SK-N-SH (cell line): ENCODE measurements around the gene TXNDC2. TPM values are rescaled to one million over a fixed set of nuclear protein-coding genes. Genes with fewer than 3 reads are reported as not detected.

ENCODE experiments used
- CTCF ChIA-PET: fragments of 300-600, 350-600 bp; formaldehyde crosslinking; extraction: SDS; loops from one replicate; lab custom pipeline; 2021; lab: Yijun Ruan, JAX
- POLR2A ChIA-PET: fragments of 350-600 bp; sonication (Branson Sonifier 250); formaldehyde crosslinking; extraction: SDS; loops from one replicate; lab custom pipeline; 2020; ENCODE audit warnings: antibody characterized with exemption, inconsistent platforms; lab: Yijun Ruan, JAX
- DNase-seq: peaks from one replicate; pipeline ENCODE4 v3.0.0; 2012
- H2AFZ ChIP-seq: fragments of 200-600 bp; sonication (generic); 2 replicates; pipeline ENCODE4 v1.8.1; 2016; ENCODE audit warnings: antibody characterized with exemption, mild to moderate bottlenecking, low read depth
- H3F3A ChIP-seq: fragments of 200-600 bp; sonication (generic); replicated peaks from 2 replicates; pipeline ENCODE3; 2016; ENCODE audit warnings: antibody characterized with exemption, mild to moderate bottlenecking; ENCODE audit not compliant: insufficient read depth
- H3K27ac ChIP-seq, 2 experiments: fragments of 200-500 bp in 1 of 2; fragments of 200-600 bp in 1 of 2; sonication (Bioruptor generic) in 1 of 2; sonication (generic), shearing (Covaris generic) in 1 of 2; 2 replicates each; pipeline versions ENCODE4 v1.5.1 to v1.6.1; 2014 to 2016; ENCODE audit warnings: low read depth in 2 of 2, inconsistent platforms in 1 of 2, low read length in 1 of 2, mild to moderate bottlenecking in 1 of 2, mixed read lengths in 1 of 2
- H3K27me3 ChIP-seq: fragments of 200-600 bp; sonication (generic), shearing (Covaris generic); 2 replicates; pipeline ENCODE4 v1.6.1; 2016; ENCODE audit warnings: mixed run types; ENCODE audit not compliant: insufficient read depth
- H3K36me3 ChIP-seq, 2 experiments: fragments of 200-500 bp in 1 of 2; fragments of 200-600 bp in 1 of 2; sonication (Bioruptor generic) in 1 of 2; sonication (generic) in 1 of 2; replicated peaks in 1 of 2; 2 replicates each; pipeline versions ENCODE3 to v1.5.1; 2014 to 2016; ENCODE audit warnings: low read length in 1 of 2, mild to moderate bottlenecking in 1 of 2; ENCODE audit not compliant: insufficient read depth in 2 of 2, control insufficient read depth in 1 of 2
- H3K4me1 ChIP-seq, 2 experiments: fragments of 200-500 bp in 1 of 2; fragments of 200-600 bp in 1 of 2; sonication (Bioruptor generic) in 1 of 2; sonication (generic), shearing (Covaris generic) in 1 of 2; 2 replicates each; pipeline versions ENCODE4 v1.5.1 to v1.6.1; 2014 to 2016; ENCODE audit warnings: low read depth in 1 of 2, low read length in 1 of 2, mixed run types in 1 of 2; ENCODE audit not compliant: insufficient read depth in 2 of 2, control insufficient read depth in 1 of 2
- H3K4me2 ChIP-seq: fragments of 200-600 bp; sonication (generic), shearing (Covaris generic); 2 replicates; pipeline ENCODE4 v1.6.1; 2017; ENCODE audit warnings: mixed run types
- H3K4me3 ChIP-seq, 2 experiments: fragments of 200-500 bp in 1 of 2; fragments of 200-600 bp in 1 of 2; sonication (Bioruptor generic) in 1 of 2; sonication (generic), shearing (Covaris generic) in 1 of 2; 2 replicates each; pipeline versions ENCODE4 v1.5.1 to v1.8.1; 2014 to 2016; ENCODE audit warnings: low read depth in 2 of 2, inconsistent platforms in 1 of 2, low read length in 1 of 2, mild to moderate bottlenecking in 1 of 2, mixed read lengths in 1 of 2, moderate library complexity in 1 of 2
- H3K79me2 ChIP-seq: fragments of 200-600 bp; sonication (generic); 2 replicates; pipeline ENCODE4 v1.8.1; 2017; ENCODE audit warnings: mild to moderate bottlenecking; ENCODE audit not compliant: insufficient read depth
- H3K9ac ChIP-seq: fragments of 200-600 bp; sonication (generic); 2 replicates; pipeline ENCODE4 v1.6.1; 2017; ENCODE audit warnings: mixed run types
- H3K9me2 ChIP-seq: fragments of 200-600 bp; sonication (generic); 2 replicates; pipeline ENCODE4 v1.6.1; 2017; ENCODE audit warnings: mixed run types
- H3K9me3 ChIP-seq: fragments of 200-600 bp; sonication (generic); 2 replicates; pipeline ENCODE4 v1.6.1; 2017; ENCODE audit warnings: mixed run types, mild to moderate bottlenecking, moderate library complexity
- H4K20me1 ChIP-seq: fragments of 200-600 bp; sonication (generic); 2 replicates; pipeline ENCODE4 v1.6.1; 2017; ENCODE audit warnings: mild to moderate bottlenecking, mixed run types; ENCODE audit not compliant: insufficient read depth
- CHD2 ChIP-seq: fragments of 150-350 bp; IDR thresholded peaks from 2 replicates; pipeline ENCODE4 v1.6.1; 2018; ENCODE audit warnings: low read length; ENCODE audit not compliant: partially characterized antibody
- EZH2phosphoT487 ChIP-seq: fragments of 200-600 bp; sonication (generic); IDR thresholded peaks from 2 replicates; pipeline ENCODE4 v1.6.1; 2017; ENCODE audit warnings: low read depth, mixed run types, mild to moderate bottlenecking, antibody characterized with exemption, moderate library complexity, borderline replicate concordance
- FOSL2 ChIP-seq: IDR thresholded peaks from 2 replicates; pipeline ENCODE4 v1.4.0; 2012; ENCODE audit warnings: low read depth, mild to moderate bottlenecking, moderate library complexity, borderline replicate concordance
- GATA2 ChIP-seq: sonication (generic); formaldehyde crosslinking; IDR thresholded peaks from 2 replicates; pipeline ENCODE4 v1.5.0; 2020; ENCODE audit warnings: mild to moderate bottlenecking, missing genetic modification reagents
- JUND ChIP-seq: IDR thresholded peaks from 2 replicates; pipeline ENCODE4 v1.4.0; 2012
- NFIC ChIP-seq: IDR thresholded peaks from 2 replicates; pipeline ENCODE4 v1.4.0; 2012; ENCODE audit warnings: borderline replicate concordance
- RAD21 ChIP-seq: IDR thresholded peaks from 2 replicates; pipeline ENCODE4 v1.6.1; 2012; ENCODE audit warnings: mild to moderate bottlenecking, low read length
- RCOR1 ChIP-seq: fragments of 150-350 bp; IDR thresholded peaks from 2 replicates; pipeline ENCODE4 v1.6.1; 2017; ENCODE audit warnings: antibody characterized with exemption, low read length
- RFX5 ChIP-seq: IDR thresholded peaks from 2 replicates; pipeline ENCODE4 v1.6.1; 2012; ENCODE audit warnings: mild to moderate bottlenecking, improper control_type of control experiment, low read length
- RXRA ChIP-seq: IDR thresholded peaks from 2 replicates; pipeline ENCODE4 v1.4.0; 2012; ENCODE audit warnings: low read depth, mild to moderate bottlenecking, borderline replicate concordance
- TAF1 ChIP-seq: IDR thresholded peaks from 2 replicates; pipeline ENCODE4 v1.6.1; 2012; ENCODE audit warnings: low read depth, mild to moderate bottlenecking, low read length, moderate library complexity, borderline replicate concordance
- TCF12 ChIP-seq: IDR thresholded peaks from 2 replicates; pipeline ENCODE4 v1.4.0; 2012
- TEAD4 ChIP-seq: IDR thresholded peaks from 2 replicates; pipeline ENCODE4 v1.4.0; 2012; ENCODE audit warnings: mild to moderate bottlenecking, borderline replicate concordance; ENCODE audit not compliant: insufficient read depth
- YY1 ChIP-seq: IDR thresholded peaks from 2 replicates; pipeline ENCODE4 v1.4.0; 2012; ENCODE audit warnings: low read depth, mild to moderate bottlenecking
- WGBS: methylation state at CpG from one replicate; pipeline ENCODE4 v1.1.6; 2017; ENCODE audit warnings: low lambda C conversion rate; 5-methylcytosine and 5-hydroxymethylcytosine counted together
- polyA plus RNA-seq, 3 experiments: library from polyadenylated mRNA; depleted of rRNA; stranded (reverse); fragments of >200 nt; gene quantifications; 2 replicates each; pipeline ENCODE4 v1.2.3, GENCODE V29; 2012
- TF ChIP-seq, protein P1 (sequence below): IDR thresholded peaks from 2 replicates; pipeline ENCODE4; 2012
- TF ChIP-seq, protein P2 (sequence below): IDR thresholded peaks from 2 replicates; pipeline ENCODE4 v1.6.1; 2012; ENCODE audit warnings: mild to moderate bottlenecking, low read depth, low read length, moderate library complexity
- TF ChIP-seq, protein P3 (sequence below): fragments of 200-600 bp; sonication (generic); IDR thresholded peaks from 2 replicates; pipeline ENCODE4 v1.6.1; 2017; ENCODE audit warnings: antibody characterized with exemption, mild to moderate bottlenecking, moderate library complexity
- TF ChIP-seq, protein P4 (sequence below): IDR thresholded peaks from 2 replicates; pipeline ENCODE4 v1.4.0; 2012; ENCODE audit warnings: low read depth
- TF ChIP-seq, protein P5 (sequence below): fragments of 150-350 bp; IDR thresholded peaks from 2 replicates; pipeline ENCODE4 v1.6.1; 2017; ENCODE audit warnings: antibody characterized with exemption, low read length, low read depth, borderline replicate concordance

Gene TXNDC2
- polyA plus RNA-seq, 1 of the 3 experiments (the other 2 are of a cell fraction): 0.07 TPM

DNA sequence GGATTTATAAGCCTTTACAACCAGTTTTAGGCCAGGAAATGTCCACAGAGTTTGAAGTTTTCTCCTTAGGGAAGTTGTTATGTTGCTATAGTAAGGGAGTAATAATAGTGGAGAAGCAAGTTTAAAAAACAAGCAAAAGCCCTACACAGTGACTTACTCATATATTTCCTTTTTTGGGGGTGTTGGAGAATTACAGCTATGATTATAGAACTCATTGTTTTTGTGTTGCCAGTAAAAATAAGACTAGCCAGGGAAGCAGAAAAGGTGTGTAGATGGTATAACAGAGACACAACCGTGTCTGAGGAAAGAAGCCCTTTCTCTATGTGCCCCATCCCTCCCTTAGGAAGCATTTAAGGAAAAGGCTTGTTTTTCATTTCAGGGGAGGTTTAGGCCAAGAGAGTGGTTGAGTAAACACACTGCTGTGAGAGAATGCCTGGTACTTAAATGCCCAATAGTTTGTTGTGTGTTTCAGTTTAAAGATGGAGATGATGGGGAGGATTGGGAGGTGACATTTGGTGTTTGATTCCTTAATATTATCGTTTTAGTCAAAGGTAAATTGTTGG is 30.4 kb downstream of the TXNDC2 start:
- TF ChIP-seq EZH2phosphoT487 (no peak), TCF12 (no peak), YY1 (no peak), JUND (no peak), TAF1 (no peak)
- TF ChIP-seq, protein P1, sequence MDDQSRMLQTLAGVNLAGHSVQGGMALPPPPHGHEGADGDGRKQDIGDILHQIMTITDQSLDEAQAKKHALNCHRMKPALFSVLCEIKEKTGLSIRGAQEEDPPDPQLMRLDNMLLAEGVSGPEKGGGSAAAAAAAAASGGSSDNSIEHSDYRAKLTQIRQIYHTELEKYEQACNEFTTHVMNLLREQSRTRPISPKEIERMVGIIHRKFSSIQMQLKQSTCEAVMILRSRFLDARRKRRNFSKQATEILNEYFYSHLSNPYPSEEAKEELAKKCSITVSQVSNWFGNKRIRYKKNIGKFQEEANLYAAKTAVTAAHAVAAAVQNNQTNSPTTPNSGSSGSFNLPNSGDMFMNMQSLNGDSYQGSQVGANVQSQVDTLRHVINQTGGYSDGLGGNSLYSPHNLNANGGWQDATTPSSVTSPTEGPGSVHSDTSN: no peak
- TF ChIP-seq, protein P2, sequence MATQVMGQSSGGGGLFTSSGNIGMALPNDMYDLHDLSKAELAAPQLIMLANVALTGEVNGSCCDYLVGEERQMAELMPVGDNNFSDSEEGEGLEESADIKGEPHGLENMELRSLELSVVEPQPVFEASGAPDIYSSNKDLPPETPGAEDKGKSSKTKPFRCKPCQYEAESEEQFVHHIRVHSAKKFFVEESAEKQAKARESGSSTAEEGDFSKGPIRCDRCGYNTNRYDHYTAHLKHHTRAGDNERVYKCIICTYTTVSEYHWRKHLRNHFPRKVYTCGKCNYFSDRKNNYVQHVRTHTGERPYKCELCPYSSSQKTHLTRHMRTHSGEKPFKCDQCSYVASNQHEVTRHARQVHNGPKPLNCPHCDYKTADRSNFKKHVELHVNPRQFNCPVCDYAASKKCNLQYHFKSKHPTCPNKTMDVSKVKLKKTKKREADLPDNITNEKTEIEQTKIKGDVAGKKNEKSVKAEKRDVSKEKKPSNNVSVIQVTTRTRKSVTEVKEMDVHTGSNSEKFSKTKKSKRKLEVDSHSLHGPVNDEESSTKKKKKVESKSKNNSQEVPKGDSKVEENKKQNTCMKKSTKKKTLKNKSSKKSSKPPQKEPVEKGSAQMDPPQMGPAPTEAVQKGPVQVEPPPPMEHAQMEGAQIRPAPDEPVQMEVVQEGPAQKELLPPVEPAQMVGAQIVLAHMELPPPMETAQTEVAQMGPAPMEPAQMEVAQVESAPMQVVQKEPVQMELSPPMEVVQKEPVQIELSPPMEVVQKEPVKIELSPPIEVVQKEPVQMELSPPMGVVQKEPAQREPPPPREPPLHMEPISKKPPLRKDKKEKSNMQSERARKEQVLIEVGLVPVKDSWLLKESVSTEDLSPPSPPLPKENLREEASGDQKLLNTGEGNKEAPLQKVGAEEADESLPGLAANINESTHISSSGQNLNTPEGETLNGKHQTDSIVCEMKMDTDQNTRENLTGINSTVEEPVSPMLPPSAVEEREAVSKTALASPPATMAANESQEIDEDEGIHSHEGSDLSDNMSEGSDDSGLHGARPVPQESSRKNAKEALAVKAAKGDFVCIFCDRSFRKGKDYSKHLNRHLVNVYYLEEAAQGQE: no peak
- Histone ChIP-seq H3K36me3 (no peaks in the 10 kb centered on the region), H3K4me3 (peak overlapping the region; percentile 91 to 95; a peak in 3 of 4 replicates), H2AFZ (no peak overlapping the region; the same call in 1 of the 2 replicates), H3K79me2 (peaks cover 71% of the 10 kb centered on the region), H3F3A (peaks cover 21% of the 10 kb centered on the region), H3K27ac (peak overlapping the region in 1 of 2 experiments; percentile 82; a peak in 2 of 4 replicates), H4K20me1 (peaks cover 65% of the 10 kb centered on the region), H3K27me3 (no peaks in the 10 kb centered on the region), H3K4me2 (peak overlapping the region; percentile 82), H3K4me1 (peaks cover 19 to 22% of the 10 kb centered on the region in 2 experiments; a peak in 3 of 4 replicates), H3K9me3 (no peaks in the 10 kb centered on the region), H3K9me2 (no peaks in the 10 kb centered on the region), H3K9ac (peak overlapping the region; percentile 94)
- ChIA-PET POLR2A (no interaction called here), CTCF (interaction anchor here (1.5 kb wide), 1 partner anchor 144 kb away, joined by 3 read pairs; no protein-coding TSS in a partner anchor)
- WGBS: 51% methylated on average over 2 of the region's 2 CpGs
- DNase-seq: no peak

DNA sequence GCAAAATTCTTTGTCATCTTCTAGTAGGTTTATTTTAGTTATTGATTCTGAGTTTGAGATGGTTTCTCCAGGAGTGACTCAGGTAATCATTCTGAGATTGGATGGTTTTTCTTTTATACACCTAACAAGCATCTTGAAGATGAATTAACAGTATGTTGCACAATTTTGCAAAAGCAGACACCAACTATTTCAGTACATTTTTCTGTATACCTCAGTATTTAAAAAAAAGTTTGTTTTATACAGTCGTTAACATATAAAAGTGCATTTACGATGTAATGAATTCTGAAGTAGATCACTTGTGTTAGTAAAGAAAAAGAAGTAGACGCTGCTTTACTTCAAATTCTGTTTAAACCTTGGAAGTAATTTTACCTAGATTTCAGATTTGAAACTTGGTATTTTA is 31.0 kb downstream of the TXNDC2 start:
- H3K9ac ChIP-seq: peak overlapping the region; percentile 94; the same call in 1 of the 2 replicates

More for the DNA sequence above, 31.0 kb downstream of the TXNDC2 start:
- POLR2A ChIA-PET: no interaction called here
- CTCF ChIA-PET: no interaction called here
- Histone ChIP-seq H2AFZ (no peak overlapping the region), H3F3A (peaks cover 25% of the 10 kb centered on the region), H3K4me3 (no peak overlapping the region), H3K27me3 (no peaks in the 10 kb centered on the region), H3K36me3 (no peaks in the 10 kb centered on the region), H3K27ac (peak overlapping the region in 1 of 2 experiments; percentile 82; a peak in 1 of 4 replicates), H3K9me3 (no peaks in the 10 kb centered on the region), H3K4me2 (peak overlapping the region; percentile 82; the same call in 1 of the 2 replicates), H3K79me2 (peaks cover 77% of the 10 kb centered on the region), H3K4me1 (peaks cover 19 to 22% of the 10 kb centered on the region in 2 experiments; a peak in 3 of 4 replicates), H4K20me1 (peaks cover 72% of the 10 kb centered on the region), H3K9me2 (no peaks in the 10 kb centered on the region)
- 94% methylated on average over 3 of the region's 3 CpGs for WGBS
- no peak for DNase-seq
- TF ChIP-seq RFX5: no peak
- no peak for TF ChIP-seq CHD2
- TF ChIP-seq FOSL2: no peak
- no peak for TF ChIP-seq TAF1
- TF ChIP-seq RXRA: no peak
- no peak for TF ChIP-seq RAD21
- TF ChIP-seq NFIC: no peak
- TF ChIP-seq YY1: no peak
- TF ChIP-seq, protein P3, sequence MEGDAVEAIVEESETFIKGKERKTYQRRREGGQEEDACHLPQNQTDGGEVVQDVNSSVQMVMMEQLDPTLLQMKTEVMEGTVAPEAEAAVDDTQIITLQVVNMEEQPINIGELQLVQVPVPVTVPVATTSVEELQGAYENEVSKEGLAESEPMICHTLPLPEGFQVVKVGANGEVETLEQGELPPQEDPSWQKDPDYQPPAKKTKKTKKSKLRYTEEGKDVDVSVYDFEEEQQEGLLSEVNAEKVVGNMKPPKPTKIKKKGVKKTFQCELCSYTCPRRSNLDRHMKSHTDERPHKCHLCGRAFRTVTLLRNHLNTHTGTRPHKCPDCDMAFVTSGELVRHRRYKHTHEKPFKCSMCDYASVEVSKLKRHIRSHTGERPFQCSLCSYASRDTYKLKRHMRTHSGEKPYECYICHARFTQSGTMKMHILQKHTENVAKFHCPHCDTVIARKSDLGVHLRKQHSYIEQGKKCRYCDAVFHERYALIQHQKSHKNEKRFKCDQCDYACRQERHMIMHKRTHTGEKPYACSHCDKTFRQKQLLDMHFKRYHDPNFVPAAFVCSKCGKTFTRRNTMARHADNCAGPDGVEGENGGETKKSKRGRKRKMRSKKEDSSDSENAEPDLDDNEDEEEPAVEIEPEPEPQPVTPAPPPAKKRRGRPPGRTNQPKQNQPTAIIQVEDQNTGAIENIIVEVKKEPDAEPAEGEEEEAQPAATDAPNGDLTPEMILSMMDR: no peak
- TF ChIP-seq, protein P4, sequence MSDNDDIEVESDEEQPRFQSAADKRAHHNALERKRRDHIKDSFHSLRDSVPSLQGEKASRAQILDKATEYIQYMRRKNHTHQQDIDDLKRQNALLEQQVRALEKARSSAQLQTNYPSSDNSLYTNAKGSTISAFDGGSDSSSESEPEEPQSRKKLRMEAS: no peak
- no peak for TF ChIP-seq TEAD4
- no peak for TF ChIP-seq GATA2 (CRISPR knock-in tag)
- TF ChIP-seq, protein P5, sequence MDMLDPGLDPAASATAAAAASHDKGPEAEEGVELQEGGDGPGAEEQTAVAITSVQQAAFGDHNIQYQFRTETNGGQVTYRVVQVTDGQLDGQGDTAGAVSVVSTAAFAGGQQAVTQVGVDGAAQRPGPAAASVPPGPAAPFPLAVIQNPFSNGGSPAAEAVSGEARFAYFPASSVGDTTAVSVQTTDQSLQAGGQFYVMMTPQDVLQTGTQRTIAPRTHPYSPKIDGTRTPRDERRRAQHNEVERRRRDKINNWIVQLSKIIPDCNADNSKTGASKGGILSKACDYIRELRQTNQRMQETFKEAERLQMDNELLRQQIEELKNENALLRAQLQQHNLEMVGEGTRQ: no peak
- no peak for TF ChIP-seq RCOR1
